A549 (cell line): ENCODE measurements around the gene TCP1.

Experiments used
- CTCF ChIP-seq: fragments of >200 bp; sonication (Bioruptor Twin); formaldehyde crosslinking; IDR thresholded peaks from 3 replicates; pipeline ENCODE4 v1.5.1; 2016
- E2F6 ChIP-seq: IDR thresholded peaks from 2 replicates; pipeline ENCODE4 v1.6.1; 2012; ENCODE audit warnings: low read depth, borderline replicate concordance
- POLR2A ChIP-seq: IDR thresholded peaks from 2 replicates; pipeline ENCODE4 v1.6.1; 2012; ENCODE audit warnings: mild to moderate bottlenecking, low read length
- POLR2AphosphoS2 ChIP-seq: conservative IDR thresholded peaks from 2 replicates; pipeline ENCODE4 v1.6.1; 2012; ENCODE audit warnings: low read length, improper control_type of control experiment, inconsistent platforms
- SMC3 ChIP-seq: fragments of >200 bp; sonication (Bioruptor Twin); formaldehyde crosslinking; IDR thresholded peaks from 3 replicates; pipeline ENCODE4 v1.6.1; 2018; ENCODE audit warnings: inconsistent platforms

GRCh38 chr6:159800141-159800865, 10.9 kb upstream of the TCP1 start, which contains the start of gene PNLDC1:
- TF ChIP-seq CTCF (no peak), POLR2A (no peak), POLR2AphosphoS2 (no peak), SMC3 (no peak), E2F6 (no peak)
